ENCODE results near the gene GHRL. TPM values are rescaled to one million over a fixed set of nuclear protein-coding genes. Genes with fewer than 3 reads are reported as not detected.

GHRL gene
- total RNA-seq, 2 experiments from 2014 or later = 1.1 to 3.2 TPM

GRCh38 chr3:10249833-10250232, 42.9 kb downstream of the GHRL start:
- CTCF ChIA-PET = interaction anchor here (0.6 to 7.5 kb wide), 2 partner anchors 8 to 15 kb away, joined by 3 to 35 read pairs; no protein-coding TSS in a partner anchor
- peak overlapping the region; percentile 63 to 83 for H3K27ac ChIP-seq (ENCODE audit: low read depth in 1 of 2, low read length in 2 of 2)
- peaks cover 71% of the 10 kb centered on the region for H3K36me3 Mint-ChIP-seq (ENCODE audit: low read depth)
- peak overlapping the region; percentile 97 for H3K4me3 Mint-ChIP-seq
- ATAC-seq (ENCODE audit: poor library complexity) (no peak), DNase-seq (no peak)
- peak overlapping the region; percentile 90 for H3K27ac Mint-ChIP-seq
- intact Hi-C loops (cut with DNase I, micrococcal nuclease) = loop anchor here (2.0 to 5.0 kb wide), 5 partner anchors 13 to 108 kb away; partner anchors contain the start of gene VHL (in 1 of the 2)
- peaks cover 5 to 9% of the 10 kb centered on the region in 2 experiments for H3K9me3 ChIP-seq (ENCODE audit: control insufficient read depth in 1 of 2, insufficient read depth in 1 of 2, low read length in 2 of 2)
- no peak for TF ChIP-seq CTCF (IDR thresholded peaks at IDR 0.05)
- H3K9me3 Mint-ChIP-seq = peaks cover 6% of the 10 kb centered on the region
- H3K4me3 ChIP-seq (ENCODE audit: low read length) = peak overlapping the region; percentile 83
- peaks cover 63% of the 10 kb centered on the region for H3K4me1 ChIP-seq (ENCODE audit: insufficient read depth, low read length)
- peaks cover 34% of the 10 kb centered on the region for H3K36me3 ChIP-seq (ENCODE audit: insufficient read depth, low read length)
- POLR2A ChIA-PET = interaction anchor here (2.1 to 5.4 kb wide), 4 partner anchors 11 to 108 kb away, joined by 5 to 85 read pairs (median 16); partner anchors contain the start of gene VHL
- H3K4me1 Mint-ChIP-seq (ENCODE audit: low read depth) = peaks cover 65% of the 10 kb centered on the region
- H3K27me3 Mint-ChIP-seq = no peaks in the 10 kb centered on the region
- no peaks in the 10 kb centered on the region for H3K27me3 ChIP-seq (ENCODE audit: control insufficient read depth in 1 of 2, insufficient read depth in 2 of 2, low read length in 2 of 2)

- H3K27ac Mint-ChIP-seq = peak overlapping the region; percentile 90
- Histone ChIP-seq H3K4me1 (ENCODE audit: insufficient read depth, low read length) (peaks cover 58% of the 10 kb centered on the region), H3K27me3 (ENCODE audit: control insufficient read depth in 1 of 2, insufficient read depth in 2 of 2, low read length in 2 of 2) (no peaks in the 10 kb centered on the region), H3K27ac (ENCODE audit: low read depth in 1 of 2, low read length in 2 of 2) (peak overlapping the region; percentile 63 to 83), H3K4me3 (ENCODE audit: low read length) (peak overlapping the region; percentile 83), H3K9me3 (ENCODE audit: control insufficient read depth in 1 of 2, insufficient read depth in 1 of 2, low read length in 2 of 2) (peaks cover 5 to 9% of the 10 kb centered on the region in 2 experiments), H3K36me3 (ENCODE audit: insufficient read depth, low read length) (peaks cover 29% of the 10 kb centered on the region)
- ChIA-PET CTCF (interaction anchor here (0.6 to 7.5 kb wide), 3 partner anchors 7 to 316 kb away, joined by 3 to 35 read pairs (median 4); no protein-coding TSS in a partner anchor), POLR2A (interaction anchor here (1.0 to 5.4 kb wide), 11 partner anchors 11 to 456 kb away, joined by 3 to 85 read pairs (median 10); partner anchors contain the start of genes ARPC4, BRK1, CRELD1 and SEC13)
- no peaks in the 10 kb centered on the region for H3K27me3 Mint-ChIP-seq
- intact Hi-C loops (cut with DNase I, micrococcal nuclease) = loop anchor here (2.0 to 5.0 kb wide), 5 partner anchors 14 to 107 kb away; partner anchors contain the start of gene VHL (in 1 of the 2)
- peak overlapping the region; percentile 97 for H3K4me3 Mint-ChIP-seq
- TF ChIP-seq CTCF (IDR thresholded peaks at IDR 0.05) = no peak
- peaks cover 65% of the 10 kb centered on the region for H3K36me3 Mint-ChIP-seq (ENCODE audit: low read depth)
- ATAC-seq (ENCODE audit: poor library complexity) (peak; percentile 13), DNase-seq (peak in 12 of 14 experiments; percentile 7 to 74 (median 38))
- peaks cover 6% of the 10 kb centered on the region for H3K9me3 Mint-ChIP-seq
- H3K4me1 Mint-ChIP-seq (ENCODE audit: low read depth) = peaks cover 60% of the 10 kb centered on the region
Measured at GRCh38 chr3:10248984-10249748, 43.6 kb downstream of the GHRL start.

GRCh38 chr3:10248184-10248983, 44.4 kb downstream of the GHRL start, which contains the start of gene TATDN2:
Gene TATDN2 (plus strand): TSS chr3:10248459. CDS start chr3:10249201, 742 bp downstream.
- peaks cover 21% of the 10 kb centered on the region for H3K36me3 ChIP-seq (ENCODE audit: insufficient read depth, low read length)
- TF ChIP-seq CTCF (IDR thresholded peaks at IDR 0.05) = no peak
- H3K4me3 Mint-ChIP-seq = peak within 1 kb of the TSS; percentile 97
- H3K27me3 ChIP-seq (ENCODE audit: control insufficient read depth in 1 of 2, insufficient read depth in 2 of 2, low read length in 2 of 2) = no peaks in the 10 kb centered on the region
- ChIA-PET CTCF (interaction anchor here (0.7 to 7.5 kb wide), 3 partner anchors 16 to 316 kb away, joined by 3 to 35 read pairs (median 4); no protein-coding TSS in a partner anchor), POLR2A (interaction anchor here (0.5 to 5.4 kb wide), 21 partner anchors 9 to 1543 kb away, joined by 3 to 85 read pairs (median 6); partner anchors contain the start of genes ARPC4, BRK1, CRELD1 and MTMR14)
- peaks cover 57% of the 10 kb centered on the region for H3K36me3 Mint-ChIP-seq (ENCODE audit: low read depth)
- ATAC-seq (ENCODE audit: poor library complexity) = peak; percentile 93
- H3K9me3 ChIP-seq (ENCODE audit: control insufficient read depth in 1 of 2, insufficient read depth in 1 of 2, low read length in 2 of 2) = peaks cover 5 to 9% of the 10 kb centered on the region in 2 experiments
- DNase-seq = peak; percentile 81 to 98 (median 90)
- H3K27me3 Mint-ChIP-seq = no peaks in the 10 kb centered on the region
- peaks cover 6% of the 10 kb centered on the region for H3K9me3 Mint-ChIP-seq
- peaks cover 56% of the 10 kb centered on the region for H3K4me1 ChIP-seq (ENCODE audit: insufficient read depth, low read length)
- peak within 1 kb of the TSS; percentile 83 for H3K4me3 ChIP-seq (ENCODE audit: low read length)
- peak within 1 kb of the TSS; percentile 90 for H3K27ac Mint-ChIP-seq
- peak within 1 kb of the TSS; percentile 63 to 83 for H3K27ac ChIP-seq (ENCODE audit: low read depth in 1 of 2, low read length in 2 of 2)
- peaks cover 60% of the 10 kb centered on the region for H3K4me1 Mint-ChIP-seq (ENCODE audit: low read depth)
- intact Hi-C loops (cut with DNase I, micrococcal nuclease) = loop anchor here (2.0 to 5.0 kb wide), 5 partner anchors 14 to 106 kb away; partner anchors contain the start of gene VHL (in 1 of the 2)
